Fibroblast of skin of right quadriceps (primary cell): ENCODE data around the gene ACP3.
A peak's percentile ranks its signal among the peaks of the same experiment; 100 is the strongest.
"Not testable (repeated sequence)": the region's sequence is repeated elsewhere in the genome, so short reads cannot be mapped to it uniquely, and the experiment has no call there.

Experiments used
- DNase-seq: peaks from one replicate; pipeline ENCODE4 v3.0.0-alpha.2; 2013

The ACP3 gene, protein sequence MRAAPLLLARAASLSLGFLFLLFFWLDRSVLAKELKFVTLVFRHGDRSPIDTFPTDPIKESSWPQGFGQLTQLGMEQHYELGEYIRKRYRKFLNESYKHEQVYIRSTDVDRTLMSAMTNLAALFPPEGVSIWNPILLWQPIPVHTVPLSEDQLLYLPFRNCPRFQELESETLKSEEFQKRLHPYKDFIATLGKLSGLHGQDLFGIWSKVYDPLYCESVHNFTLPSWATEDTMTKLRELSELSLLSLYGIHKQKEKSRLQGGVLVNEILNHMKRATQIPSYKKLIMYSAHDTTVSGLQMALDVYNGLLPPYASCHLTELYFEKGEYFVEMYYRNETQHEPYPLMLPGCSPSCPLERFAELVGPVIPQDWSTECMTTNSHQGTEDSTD

DNA sequence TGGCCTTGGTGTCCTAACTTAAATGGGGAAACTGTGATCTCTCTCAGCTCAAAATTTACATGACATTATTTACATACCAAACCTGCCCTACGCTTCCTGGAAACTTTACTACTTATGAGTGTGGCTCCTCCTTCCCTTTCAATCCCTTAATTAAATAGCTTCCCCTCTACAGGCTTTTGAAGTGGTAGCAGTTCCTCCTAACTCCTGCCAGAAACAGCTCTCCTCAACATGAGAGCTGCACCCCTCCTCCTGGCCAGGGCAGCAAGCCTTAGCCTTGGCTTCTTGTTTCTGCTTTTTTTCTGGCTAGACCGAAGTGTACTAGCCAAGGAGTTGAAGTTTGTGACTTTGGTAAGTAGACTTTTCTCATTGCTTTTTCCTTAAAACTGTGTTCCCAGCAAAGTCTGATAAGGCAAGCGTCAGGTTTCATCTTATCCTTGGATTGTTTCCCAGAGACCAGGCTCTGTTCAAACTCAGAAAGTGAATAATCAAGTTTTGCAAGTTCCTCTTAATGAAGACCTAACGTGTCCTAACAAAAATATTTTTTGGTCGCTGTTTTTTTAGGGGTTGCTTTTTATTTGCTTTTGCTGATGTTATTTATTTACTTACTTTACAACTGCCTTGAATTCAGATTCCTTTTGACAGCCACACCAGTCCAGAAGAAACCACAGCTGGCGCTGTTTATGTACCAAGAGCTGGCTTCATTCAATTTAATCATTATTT is at the start of gene ACP3:
ACP3 (plus strand) TSS at position 179 of the 720 bp plus-strand sequence; CDS start at position 229, 50 bp downstream.
- DNase-seq: peak; percentile 66

DNA sequence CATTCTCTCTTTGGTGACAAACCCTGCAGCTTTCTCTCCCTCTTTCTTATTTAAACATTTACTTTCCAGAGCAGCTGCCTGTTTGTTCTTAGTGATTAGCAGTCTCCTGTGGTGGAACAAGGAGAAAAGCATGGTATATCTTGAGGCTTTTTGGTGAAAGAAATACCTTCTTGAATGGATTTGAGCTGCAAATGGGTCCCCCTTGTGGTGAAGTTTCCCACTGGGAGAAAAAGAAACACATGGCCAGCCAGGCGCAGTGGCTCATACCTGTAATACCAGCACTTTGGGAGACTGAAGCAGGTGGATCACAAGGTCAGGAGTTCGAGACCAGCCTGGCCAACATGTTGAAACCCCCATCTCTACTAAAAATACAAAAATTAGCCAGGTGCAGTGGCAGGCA is 48.3 kb upstream of the ACP3 start:
- DNase-seq: no peak

DNA sequence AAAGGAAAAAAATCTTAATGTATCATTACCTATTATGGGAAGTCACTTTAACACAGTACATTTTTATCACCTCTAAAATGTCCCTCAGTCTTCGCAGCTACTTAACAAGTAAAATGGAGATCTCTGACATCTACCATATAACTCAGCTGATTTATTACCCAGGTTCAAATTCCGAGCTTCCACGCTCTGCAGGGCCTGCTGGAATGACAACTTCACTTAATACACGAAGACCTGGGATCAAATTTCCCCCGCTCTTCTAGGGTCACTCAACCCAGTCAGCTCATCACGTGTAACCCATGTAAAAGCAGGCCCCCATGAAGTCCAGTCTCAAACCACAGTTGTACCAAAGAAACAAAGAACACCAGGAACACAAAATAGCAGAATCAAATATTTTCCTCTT is 44.2 kb upstream of the ACP3 start:
- no peak for DNase-seq

DNA sequence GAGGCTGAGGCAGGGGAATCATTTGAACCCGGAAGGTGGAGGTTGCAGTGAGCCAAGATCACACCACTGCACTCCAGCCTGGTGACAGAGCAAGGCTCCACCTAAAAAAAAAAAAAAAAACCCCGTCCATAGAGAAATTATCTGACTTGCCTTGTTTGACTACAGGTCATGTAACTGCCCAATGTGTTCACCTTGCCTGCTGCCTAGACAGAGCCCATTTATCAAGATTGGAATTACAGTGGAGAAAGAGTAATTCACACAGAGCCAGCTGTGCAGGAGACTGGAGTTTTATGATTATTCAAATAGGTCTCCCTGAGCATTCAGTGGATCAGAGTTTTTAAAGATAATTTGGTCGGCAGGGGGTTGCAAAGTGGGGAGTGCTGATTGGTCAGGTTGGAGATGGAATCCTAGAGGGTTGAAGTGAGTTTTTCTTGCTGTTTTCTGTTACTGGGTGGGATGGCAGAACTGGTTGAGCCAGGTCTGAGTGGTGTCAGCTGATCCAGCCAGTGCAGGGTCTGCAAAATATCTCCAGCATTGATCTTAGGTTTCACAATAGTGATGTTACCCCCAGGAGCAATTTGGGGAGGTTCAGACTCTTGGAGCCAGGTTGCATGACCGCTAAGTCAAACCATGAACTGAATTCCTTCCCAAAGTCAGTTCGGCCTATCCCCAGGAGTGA is 40.8 kb upstream of the ACP3 start:
- no peak for DNase-seq

DNA sequence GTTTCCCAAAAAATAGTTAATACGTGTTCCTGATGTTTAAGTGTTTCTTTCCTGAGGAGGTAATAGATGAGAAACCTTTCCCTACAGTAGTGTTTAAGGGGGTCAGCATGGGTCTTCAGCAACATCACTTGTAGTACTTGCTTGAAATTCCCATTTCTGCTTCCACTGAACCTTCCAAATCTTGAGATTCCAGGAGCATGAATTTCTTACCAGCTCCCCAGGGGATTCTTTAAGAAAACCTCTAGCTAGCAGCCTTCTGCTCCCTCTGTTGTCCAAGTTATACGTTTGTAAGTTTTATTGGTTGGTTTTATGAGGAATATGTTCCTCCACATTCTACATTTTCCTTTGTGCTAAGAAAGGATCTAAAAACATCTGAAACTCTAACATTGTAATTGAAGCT is 38.2 kb upstream of the ACP3 start:
- DNase-seq: no peak

DNA sequence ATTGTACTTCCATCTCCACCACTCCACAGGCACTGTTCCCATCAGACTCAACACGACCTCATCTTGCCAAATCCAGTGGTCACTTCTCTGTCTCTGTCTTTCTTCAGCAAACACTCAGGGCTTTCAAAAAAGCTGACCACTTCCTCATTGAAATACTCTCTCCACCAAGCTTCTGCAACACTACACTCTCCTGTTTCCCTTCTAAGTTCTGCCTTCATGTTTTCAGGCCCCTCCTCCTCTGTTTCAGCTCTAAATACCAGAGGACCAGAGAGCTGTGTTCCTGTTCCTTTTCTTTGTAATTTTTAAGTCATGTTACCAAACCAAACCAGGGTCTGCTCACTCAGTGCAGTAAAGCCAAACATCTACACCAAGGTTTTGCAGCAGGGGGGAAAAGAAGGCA is 33.8 kb upstream of the ACP3 start:
- DNase-seq: no peak

DNA sequence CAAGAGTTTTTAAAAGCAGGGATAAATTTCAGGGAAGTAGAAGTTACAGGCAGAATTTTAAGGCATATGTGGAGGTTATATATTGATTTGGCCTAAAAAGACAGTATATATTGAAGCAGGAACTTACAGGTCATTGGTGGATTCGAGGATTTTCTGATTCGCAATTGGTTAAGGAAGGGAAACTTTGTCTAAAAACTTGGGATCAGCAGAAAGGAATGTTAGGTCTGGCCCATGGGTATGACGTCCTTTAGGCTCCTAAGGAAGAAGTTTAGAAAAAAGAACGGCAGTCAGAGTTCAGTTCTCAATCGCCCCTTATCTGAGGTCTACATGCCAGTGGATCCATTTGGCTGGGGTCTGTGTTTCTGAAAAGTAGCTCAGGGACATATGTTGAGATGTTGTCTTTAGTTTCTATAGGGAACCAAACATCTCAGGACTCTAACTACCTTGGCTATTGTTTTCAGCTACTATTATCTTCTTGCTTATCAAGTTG is 33.2 kb upstream of the ACP3 start:
- DNase-seq: no peak

DNA sequence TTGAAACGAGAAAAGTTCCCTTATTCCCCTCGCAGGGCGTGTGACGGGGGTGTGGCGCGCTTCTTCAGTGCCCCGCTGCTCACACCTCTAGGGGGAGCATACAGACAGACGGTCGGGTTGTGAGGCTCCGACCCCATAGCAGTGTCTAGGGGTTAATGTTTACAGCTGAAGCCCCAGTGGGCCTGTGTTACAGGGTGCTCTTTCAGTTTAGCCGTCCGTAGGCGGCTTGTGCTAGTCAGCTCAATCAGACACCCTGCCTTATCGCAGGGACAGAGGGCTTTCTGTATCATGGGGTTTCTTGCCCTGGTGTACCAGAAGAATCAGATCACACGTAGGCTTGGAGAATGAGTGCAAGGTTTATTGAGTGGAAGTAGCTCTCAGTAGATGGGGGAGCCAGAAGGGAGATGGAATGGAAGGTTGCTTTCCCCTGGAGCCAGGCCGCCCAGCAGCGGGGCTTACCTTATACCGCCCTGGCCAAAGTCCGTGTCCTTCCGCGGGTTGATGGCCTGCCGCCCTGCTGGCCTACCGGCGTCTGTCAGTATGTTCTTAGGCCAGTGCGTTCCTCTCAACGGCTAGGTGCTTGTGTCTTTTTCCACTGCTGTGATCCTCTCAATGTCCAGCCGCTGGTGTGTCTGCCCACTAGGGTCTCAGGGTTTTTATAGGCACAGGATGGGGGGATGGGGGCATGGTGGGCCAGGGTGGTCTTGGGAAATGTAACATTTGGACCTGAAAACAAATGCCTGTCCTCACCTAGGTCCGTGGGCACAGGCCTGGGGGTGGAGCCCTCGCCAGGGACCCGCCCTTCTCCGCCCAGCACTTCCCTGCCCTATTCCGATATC is 32.2 kb upstream of the ACP3 start:
- DNase-seq: no peak

DNA sequence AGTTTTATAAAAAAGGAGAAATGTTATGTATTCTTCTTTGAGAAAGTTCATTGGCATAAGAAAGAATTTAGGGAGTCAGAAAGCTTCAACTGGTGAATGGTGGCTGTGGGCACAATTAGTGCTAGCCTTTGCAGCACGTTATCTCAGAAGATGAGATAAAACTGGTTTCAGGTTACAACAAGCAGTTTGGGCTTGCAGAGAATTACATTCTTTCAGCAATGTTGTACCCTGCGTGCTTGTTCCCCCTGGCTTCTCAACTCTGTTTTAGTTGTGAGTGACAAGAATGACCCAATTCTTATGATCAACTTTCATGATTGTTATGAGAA is 31.6 kb upstream of the ACP3 start:
- no peak for DNase-seq

DNA sequence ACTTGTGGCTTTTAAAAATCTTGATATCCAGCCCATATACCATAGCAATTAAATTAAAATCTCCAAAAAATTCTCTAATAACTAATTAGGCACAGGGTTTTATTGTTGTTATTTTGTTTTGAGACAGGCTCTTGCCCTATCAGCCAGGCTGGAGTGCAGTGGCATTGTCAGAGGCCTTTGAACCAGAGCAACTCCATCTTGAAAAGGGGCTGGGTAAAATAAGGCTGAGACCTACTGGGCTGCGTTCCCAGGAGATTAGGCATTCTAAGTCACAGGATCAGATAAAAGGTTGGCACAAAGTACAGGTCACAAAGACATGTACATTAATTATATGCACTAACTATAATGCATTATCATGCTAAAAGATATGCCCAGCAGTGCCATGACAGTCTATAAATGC is 31.2 kb upstream of the ACP3 start:
- no peak for DNase-seq

DNA sequence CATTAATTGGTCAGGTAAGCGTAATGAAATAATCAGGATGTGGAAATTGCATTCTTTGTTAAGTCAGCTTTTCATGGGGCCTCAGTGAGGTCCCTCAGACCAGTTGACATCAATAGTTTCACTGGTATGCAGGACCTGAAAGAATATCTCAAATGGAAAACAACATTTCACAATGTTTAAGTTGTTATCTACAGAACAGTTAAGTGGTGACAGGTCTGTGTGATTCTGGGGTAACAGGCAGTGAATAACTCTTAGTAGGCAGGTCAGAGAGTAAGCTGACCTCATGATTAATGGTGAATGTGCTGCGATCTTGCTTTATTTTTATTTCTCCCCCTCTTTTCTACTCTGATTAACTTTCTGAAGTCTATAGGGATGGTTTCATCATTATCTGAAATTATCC is 28.9 kb upstream of the ACP3 start:
- DNase-seq: no peak

DNA sequence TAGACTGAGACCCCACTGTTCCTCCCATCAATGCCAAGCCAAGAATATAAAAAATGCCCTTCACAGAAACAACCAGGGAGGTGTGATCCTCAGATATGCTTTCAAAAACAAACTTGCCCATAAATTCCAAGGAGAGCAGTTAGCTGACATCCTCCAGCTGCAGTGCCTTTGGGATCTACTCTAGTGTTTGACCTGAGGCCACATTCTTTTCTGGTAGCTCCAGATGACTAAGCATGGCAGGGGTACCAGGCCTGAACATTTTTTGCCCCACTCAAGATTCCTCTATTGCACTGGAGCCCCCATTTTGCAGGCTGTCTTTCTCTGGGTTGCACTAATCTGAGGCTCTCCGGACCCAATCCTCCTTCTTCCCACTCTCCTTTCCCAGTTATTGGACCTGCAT is 27.9 kb upstream of the ACP3 start:
- DNase-seq: no peak

DNA sequence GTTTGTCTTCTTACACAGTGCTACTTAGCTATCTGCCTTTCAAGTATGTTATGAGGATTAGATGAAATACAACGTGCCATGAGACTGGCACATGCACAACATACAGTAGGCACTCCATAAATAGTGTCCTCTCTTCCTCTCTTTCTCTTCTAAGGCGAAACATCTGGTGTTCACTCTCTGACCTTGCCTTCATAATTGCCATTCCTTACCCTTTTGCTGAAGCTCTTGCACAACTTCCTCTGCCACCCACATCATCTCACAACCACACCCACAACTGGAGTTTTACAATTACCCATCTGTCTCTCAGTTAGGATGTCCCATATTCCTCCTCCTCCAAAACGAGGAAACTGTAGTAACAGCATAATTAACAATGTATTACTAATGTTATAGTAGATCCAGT is 26.4 kb upstream of the ACP3 start:
- peak; percentile 18 for DNase-seq

DNA sequence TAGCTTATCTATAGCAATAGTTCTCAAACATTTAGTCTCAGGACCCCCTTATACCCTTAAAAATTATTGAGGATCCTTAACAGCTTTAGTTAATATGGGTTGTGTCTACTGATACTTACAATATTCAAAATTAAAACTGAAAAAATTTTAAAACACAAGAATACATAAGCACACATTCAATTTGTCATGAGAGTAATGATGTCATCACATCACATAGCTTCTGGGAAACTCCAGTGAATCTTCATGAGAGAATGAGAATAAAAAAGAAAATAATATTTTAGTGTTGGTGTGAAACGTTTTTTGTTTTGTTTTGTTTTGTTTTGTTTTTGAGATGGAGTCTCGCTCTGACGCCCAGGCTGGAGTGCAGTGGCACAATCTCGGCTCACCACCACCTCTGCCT is 25.2 kb upstream of the ACP3 start:
- DNase-seq: no peak

DNA sequence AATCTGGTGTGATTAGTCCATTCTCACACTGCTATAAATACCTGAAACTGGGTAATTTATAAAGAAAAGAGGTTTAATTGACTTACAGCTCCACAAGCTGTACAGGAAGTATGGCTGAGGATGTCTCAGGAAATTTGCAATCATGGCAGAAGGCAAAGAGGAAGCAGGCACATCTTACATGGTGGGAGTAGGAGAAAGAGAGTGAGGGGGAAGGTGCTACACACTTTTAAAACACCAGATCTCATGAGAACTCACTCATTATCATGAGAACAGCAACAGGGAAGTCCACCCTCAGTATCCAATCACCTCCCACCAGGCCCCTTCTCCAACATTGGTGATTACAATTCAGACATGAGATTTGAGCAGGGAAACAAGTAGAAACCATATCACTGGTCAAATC is 24.0 kb upstream of the ACP3 start:
- no peak for DNase-seq

DNA sequence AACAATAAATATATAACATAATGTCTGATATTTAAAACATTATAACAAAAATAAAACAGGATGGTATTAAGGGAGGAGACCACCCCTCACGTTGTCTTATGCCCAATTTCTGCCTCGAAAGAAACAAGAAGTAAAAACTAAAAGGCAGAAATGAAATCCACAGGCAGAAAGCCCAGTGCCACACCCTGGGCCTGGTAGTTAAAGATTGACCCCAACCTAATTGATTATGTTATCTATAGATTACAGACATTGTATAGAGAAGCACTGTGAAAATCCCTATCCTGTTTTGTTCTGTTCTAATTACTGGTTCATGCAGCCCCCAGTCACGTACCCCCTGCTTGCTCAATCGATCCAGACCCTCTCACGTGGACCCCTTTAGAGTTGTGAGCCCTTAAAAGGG is 22.3 kb upstream of the ACP3 start:
- no peak for DNase-seq

DNA sequence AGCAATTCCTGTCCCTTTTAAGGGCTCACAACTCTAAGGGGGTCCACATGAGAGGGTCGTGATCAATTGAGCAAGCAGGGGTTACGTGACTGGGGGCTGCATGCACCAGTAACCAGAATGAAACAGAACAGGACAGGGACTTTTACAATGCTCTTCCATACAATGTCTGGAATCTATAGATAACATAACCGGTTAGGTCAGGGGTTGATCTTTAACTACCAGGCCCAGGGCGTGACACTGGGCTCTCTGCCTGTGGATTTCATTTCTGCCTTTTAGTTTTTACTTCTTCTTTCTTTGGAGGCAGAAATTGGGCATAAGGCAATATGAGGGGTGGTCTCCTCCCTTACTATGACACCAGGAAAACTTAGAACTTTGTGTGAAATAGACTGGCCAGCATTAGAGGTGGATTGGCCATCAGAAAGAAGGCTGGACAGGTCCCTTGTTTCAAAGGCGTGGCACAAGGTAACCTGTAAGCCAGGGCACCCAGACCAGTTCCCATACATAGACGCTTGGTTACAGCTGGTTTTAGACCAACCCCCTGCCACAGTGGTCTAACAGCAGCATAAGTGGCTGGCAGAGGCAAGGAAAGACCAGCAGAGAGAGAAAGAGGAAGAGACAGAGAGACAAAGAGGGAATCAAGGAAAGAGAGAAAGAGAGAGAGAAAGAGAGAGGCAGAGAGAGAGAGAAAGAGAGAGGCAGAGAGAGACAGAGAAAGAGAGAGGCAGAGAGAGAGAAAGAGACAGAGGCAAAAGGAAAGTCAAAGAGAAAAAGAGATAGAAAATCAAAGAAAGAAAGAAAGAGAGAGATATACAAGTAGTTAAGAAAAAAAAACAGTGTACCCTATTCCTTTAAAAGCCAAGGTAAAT is 13.6 kb upstream of the ACP3 start:
- not testable (repeated sequence) for DNase-seq

DNA sequence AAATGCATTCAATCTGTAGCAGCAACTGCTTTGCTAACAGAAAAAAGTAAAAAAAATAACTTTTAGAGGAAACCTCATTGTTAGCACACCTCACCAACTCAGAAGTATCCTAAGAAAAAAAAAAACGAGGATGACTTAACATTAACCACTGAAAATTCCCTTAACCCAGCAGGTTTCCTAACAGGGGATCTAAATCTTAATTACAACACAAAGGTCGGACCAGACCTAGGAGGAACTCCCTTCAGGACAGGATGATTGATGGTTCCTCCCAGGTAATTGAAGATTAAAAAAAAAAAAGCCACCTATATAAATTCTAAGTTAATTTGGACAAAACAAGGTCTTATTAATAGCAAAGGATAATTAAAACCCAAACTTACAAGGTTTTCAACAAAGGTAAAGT is 12.9 kb upstream of the ACP3 start:
- not testable (repeated sequence) for DNase-seq

DNA sequence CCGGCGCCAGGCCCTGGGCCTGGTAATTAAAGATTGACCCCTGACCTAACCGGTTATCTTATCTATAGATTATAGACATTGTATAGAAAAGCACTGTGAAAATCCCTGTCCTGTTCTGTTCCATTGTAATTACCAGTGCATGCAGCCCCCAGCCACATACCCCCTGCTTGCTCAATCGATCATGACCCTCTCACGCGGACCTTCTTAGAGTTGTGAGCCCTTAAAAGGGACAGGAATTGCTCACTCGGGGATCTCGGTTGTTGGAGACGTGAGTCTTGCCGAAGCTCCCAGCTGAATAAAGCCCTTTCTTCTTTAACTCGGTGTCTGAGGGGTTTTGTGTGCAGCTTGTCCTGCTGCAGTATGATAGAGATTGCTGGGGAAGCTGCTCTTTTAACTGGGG is 7.2 kb upstream of the ACP3 start:
- DNase-seq: not testable (repeated sequence)

DNA sequence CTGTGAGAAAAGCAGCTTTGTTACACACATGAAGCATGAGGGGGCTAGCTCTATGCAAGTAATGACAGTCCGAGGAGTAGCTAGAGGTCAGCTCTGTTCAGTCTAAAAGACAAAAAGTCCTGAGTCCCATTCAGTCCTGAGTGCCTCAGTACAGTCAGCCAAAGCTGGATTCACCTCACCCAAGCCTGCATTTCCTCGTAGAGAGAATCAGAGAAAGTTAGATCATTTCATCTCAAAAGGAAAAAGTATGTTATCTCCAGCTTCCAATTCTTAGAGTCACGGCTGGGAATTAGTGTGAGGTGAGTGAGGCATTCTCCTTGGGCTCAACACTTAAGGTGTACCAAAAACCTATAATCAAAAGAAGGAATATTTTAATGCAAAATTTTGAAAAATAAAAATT is 5.9 kb upstream of the ACP3 start:
- no peak for DNase-seq

DNA sequence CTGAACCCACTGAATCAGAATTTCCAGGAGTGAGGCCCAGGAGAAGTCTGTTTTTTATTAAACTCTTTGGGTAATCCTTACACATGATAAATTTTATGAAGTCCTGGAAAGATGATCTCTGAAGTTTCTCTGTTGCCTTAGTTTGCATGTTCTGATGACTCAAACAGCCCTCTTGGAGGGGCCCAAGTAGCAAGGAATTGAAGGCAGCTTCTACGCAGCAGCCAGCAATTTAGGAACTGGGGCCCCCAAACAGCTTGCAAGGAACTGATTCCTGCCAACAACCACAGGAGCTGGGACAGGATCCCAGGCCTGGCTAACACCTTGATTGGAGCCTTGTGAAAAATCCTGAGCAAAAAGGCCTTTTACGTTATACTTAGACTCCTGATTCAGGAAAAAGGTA is 5.4 kb upstream of the ACP3 start:
- DNase-seq: peak; percentile 67

DNA sequence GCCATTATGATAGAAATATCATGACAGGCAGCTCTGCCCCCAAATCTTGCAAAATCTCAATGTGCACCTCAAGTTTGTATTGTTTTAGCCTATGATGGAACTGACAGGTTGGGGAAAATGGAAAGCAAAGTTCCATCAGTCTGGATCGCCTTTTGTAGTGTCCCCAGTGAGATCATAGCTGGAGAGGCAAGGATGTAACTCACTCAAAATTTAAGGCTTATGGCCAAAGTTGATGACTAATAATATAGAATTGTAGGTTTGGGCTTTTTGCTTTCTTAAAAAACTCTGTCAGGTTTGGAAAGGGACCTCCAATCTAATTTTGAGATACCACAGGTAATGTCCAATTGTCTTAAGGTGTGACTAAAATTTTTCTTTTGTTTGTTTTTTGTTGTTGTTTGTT is 1.4 kb upstream of the ACP3 start:
- DNase-seq: peak; percentile 4
